RWPE2 (cell line): Measurements from ENCODE around the gene MAP7.

ENCODE experiments used
- ATAC-seq: fragments of 200-7000 bp; cut with Tn5 transposase; 3 replicates; pipeline ENCODE4 v1.9.1; 2021; ENCODE audit warnings: low read depth
- DNase-seq: peaks from one replicate; pipeline ENCODE4 v3.0.0-alpha.2; 2020; ENCODE audit warnings: low spot score
- H3K27ac ChIP-seq: fragments of 450-650 bp; 2 replicates; pipeline ENCODE4 v1.5.1; 2017; ENCODE audit warnings: mild to moderate bottlenecking; ENCODE audit not compliant: poor library complexity, severe bottlenecking
- H3K27me3 ChIP-seq: fragments of 250-450 bp; sonication (Bioruptor Pico); 2 replicates; pipeline ENCODE4 v1.5.1; 2021; ENCODE audit warnings: mild to moderate bottlenecking, moderate library complexity; ENCODE audit not compliant: insufficient read depth, poor library complexity, severe bottlenecking
- H3K36me3 ChIP-seq: fragments of 250-450 bp; sonication (Bioruptor Pico); 2 replicates; pipeline ENCODE4 v1.5.1; 2020; ENCODE audit warnings: low read depth, mild to moderate bottlenecking, moderate library complexity
- H3K4me1 ChIP-seq: fragments of 250-450 bp; sonication (Bioruptor Pico); 2 replicates; pipeline ENCODE4 v1.5.1; 2021; ENCODE audit warnings: mild to moderate bottlenecking, moderate library complexity; ENCODE audit not compliant: insufficient read depth, poor library complexity, severe bottlenecking
- H3K4me3 ChIP-seq: fragments of 250-450 bp; sonication (Bioruptor Pico); 2 replicates; pipeline ENCODE4 v1.5.1; 2021; ENCODE audit warnings: mild to moderate bottlenecking, moderate library complexity; ENCODE audit not compliant: severe bottlenecking
- H3K9me3 ChIP-seq: fragments of 250-450 bp; sonication (Bioruptor Pico); 2 replicates; pipeline ENCODE4 v1.5.1; 2021; ENCODE audit warnings: mild to moderate bottlenecking, moderate library complexity; ENCODE audit not compliant: severe bottlenecking
- CTCF ChIP-seq: fragments of 450-650 bp; IDR thresholded peaks from one replicate; pipeline ENCODE4 v1.5.1; 2017; ENCODE audit warnings: mild to moderate bottlenecking, moderate library complexity; ENCODE audit not compliant: poor library complexity, severe bottlenecking

MAP7 gene

GRCh38 chr6:136429264-136430065, 120.8 kb downstream of the MAP7 start:
- no peaks in the 10 kb centered on the region for H3K27me3 ChIP-seq
- no peak overlapping the region for H3K27ac ChIP-seq
- H3K4me1 ChIP-seq = no peaks in the 10 kb centered on the region
- no peak for TF ChIP-seq CTCF
- H3K9me3 ChIP-seq = no peaks in the 10 kb centered on the region
- DNase-seq (no peak), ATAC-seq (no peak)
- H3K36me3 ChIP-seq = no peaks in the 10 kb centered on the region
- H3K4me3 ChIP-seq = no peak overlapping the region

DNA sequence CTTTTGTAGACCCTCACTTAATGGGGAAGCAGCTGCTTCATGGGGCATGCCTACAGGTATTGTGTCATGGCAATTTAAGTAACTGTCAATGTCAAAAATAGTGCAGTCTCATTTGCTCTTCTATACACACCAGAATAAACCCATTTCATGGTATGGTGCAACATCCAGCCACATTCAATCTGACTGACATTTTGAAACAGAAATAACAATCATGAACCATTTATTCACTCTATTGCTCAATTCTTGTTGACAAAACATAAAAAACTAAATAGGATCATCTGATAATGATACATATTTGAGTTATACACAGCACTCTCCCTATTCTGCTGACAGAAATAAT, 122.9 kb downstream of the MAP7 start:
- Histone ChIP-seq H3K9me3 (no peaks in the 10 kb centered on the region), H3K27ac (no peak overlapping the region), H3K4me3 (no peak overlapping the region), H3K4me1 (no peaks in the 10 kb centered on the region), H3K27me3 (no peaks in the 10 kb centered on the region), H3K36me3 (no peaks in the 10 kb centered on the region)
- no peak for ATAC-seq
- DNase-seq = no peak
- no peak for TF ChIP-seq CTCF

- Histone ChIP-seq H3K4me3 (no peak overlapping the region), H3K4me1 (no peaks in the 10 kb centered on the region), H3K27ac (no peak overlapping the region), H3K27me3 (no peaks in the 10 kb centered on the region), H3K9me3 (no peaks in the 10 kb centered on the region), H3K36me3 (no peaks in the 10 kb centered on the region)
- no peak for ATAC-seq
- DNase-seq = no peak
- TF ChIP-seq CTCF = no peak
These were observed 123.4 kb downstream of the MAP7 start for GRCh38 chr6:136426627-136427377.

DNA sequence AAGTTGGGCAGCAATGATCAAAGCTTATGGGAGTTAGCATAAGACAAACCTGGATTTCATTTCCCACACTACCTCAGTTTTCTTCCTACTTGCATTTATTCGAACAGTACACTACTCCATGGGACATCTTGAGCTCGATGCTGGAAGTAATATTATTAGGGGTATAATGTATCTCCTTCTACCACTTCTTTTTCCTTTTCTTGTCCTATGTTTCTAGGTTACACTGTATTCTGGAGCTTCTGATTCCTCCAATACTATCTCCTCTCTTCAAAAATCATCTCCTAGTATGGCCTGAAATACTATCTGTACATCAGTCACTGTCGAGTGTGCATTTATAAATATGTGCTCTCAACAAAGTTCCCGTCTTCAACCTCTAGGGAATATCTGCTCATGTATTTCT, 124.4 kb downstream of the MAP7 start:
- H3K4me3 ChIP-seq = no peak overlapping the region
- DNase-seq (no peak), ATAC-seq (no peak)
- H3K9me3 ChIP-seq = no peaks in the 10 kb centered on the region
- H3K27me3 ChIP-seq = no peaks in the 10 kb centered on the region
- H3K27ac ChIP-seq = no peak overlapping the region
- no peak for TF ChIP-seq CTCF
- peaks cover 5% of the 10 kb centered on the region for H3K36me3 ChIP-seq
- H3K4me1 ChIP-seq = no peaks in the 10 kb centered on the region

DNA sequence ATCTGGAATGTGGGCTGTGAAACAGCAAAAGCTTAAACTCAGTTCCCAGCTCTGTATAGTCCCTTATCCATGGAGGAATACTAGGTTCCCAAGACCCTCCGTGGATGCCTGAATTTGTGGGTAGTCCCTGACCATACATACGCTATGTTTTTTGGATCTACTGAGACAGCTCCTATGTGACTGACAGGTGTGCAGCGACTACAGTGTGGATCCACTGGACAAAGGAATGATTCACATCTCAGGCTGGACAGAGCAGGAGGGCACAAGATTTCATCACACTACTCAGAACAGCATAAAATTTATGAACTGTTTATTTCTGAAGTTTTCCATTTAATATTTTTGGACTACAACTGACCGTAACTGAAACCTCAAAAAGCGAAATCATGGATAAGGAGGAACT, 125.3 kb downstream of the MAP7 start:
- Histone ChIP-seq H3K4me1 (no peaks in the 10 kb centered on the region), H3K9me3 (no peaks in the 10 kb centered on the region), H3K27me3 (no peaks in the 10 kb centered on the region), H3K36me3 (peaks cover 10% of the 10 kb centered on the region), H3K4me3 (no peak overlapping the region), H3K27ac (no peak overlapping the region)
- TF ChIP-seq CTCF = no peak
- no peak for ATAC-seq
- no peak for DNase-seq
